Mammary epithelial cell (primary cell): ENCODE results near the gene KMO.

Experiments used
- CTCF ChIP-seq, 2 donors: IDR thresholded peaks in 1 of 2; conservative IDR thresholded peaks in 1 of 2; 2 replicates each; pipeline ENCODE4 v1.5.1; 2011 to 2012; ENCODE audit warnings: inconsistent platforms in 2 of 2, low read length in 2 of 2, mild to moderate bottlenecking in 2 of 2, control low read depth in 1 of 2, low read depth in 1 of 2; ENCODE audit not compliant: insufficient read depth in 1 of 2; ENCODE audit errors: extremely low read depth in 1 of 2
- EZH2 ChIP-seq: IDR thresholded peaks from 2 replicates; pipeline ENCODE4 v1.6.1; 2012; ENCODE audit warnings: low read length, inconsistent platforms, borderline replicate concordance

DNA sequence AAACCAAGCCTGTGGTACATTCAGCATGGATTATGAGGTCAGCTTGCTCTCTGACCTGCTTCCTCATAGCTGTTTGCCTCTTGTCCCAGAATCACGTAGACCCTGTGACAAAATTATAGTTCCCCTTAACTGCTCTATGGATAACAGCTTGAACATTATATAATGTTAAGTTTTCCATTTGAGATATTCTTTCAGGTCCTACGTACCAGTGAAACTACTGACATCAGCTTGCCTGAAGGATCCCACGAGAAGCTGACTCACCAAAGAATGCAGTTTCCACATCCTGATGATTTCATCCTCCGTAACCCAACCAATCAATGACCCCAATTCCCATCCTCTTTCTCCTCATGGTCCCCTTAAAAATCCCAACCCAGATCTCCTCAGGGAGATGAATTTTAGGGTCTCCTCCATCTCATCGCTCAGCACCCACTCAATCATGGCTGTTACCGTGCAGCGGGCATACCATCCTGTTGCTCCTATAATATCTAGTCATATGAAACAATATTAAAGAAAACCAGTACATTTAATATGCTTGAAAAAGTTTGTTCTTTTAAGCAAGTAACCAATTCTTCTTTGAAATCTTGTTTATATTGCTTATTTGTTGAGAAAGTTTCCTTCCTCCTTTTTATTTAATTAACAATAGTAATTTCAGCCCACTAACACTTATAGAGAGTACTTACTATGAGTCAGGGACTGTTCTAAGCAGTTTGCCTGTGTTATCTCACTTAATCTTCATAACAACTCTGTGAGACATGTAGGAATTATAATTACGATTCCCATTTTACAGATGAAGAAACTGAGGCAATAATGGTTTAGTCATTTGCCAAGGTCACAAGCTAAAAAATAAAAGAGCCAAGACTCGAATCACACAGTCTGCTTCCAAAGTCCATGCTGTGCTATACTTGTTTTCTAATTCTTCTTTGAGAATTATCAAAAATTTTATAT lies 80.6 kb downstream of the KMO start:
- TF ChIP-seq CTCF (conservative IDR thresholded peaks at IDR 0.05 in 1 of 2, IDR thresholded peaks at IDR 0.05 in 1 of 2; ENCODE audit: extremely low read depth in 1 of 2, insufficient read depth in 1 of 2, low read depth in 1 of 2, low read length in 2 of 2) (no peak), EZH2 (no peak)
